K562 (cell line): ENCODE data around the gene WNK1. TPM values are rescaled to one million over a fixed set of nuclear protein-coding genes. Genes with fewer than 3 reads are reported as not detected.

Source experiments
- AFF1 ChIP-seq, 2 experiments: fragments of 450-650 bp; IDR thresholded peaks; 2 replicates each; pipeline ENCODE4 v1.6.1; 2018; ENCODE audit warnings: mild to moderate bottlenecking in 2 of 2, low read depth in 1 of 2; ENCODE audit not compliant: partially characterized antibody in 2 of 2
- BRF1 ChIP-seq: IDR thresholded peaks from 3 replicates; pipeline ENCODE4 v1.6.1; 2011; ENCODE audit warnings: borderline replicate concordance, mild to moderate bottlenecking; ENCODE audit not compliant: insufficient read length; ENCODE audit errors: extremely low read depth
- E2F5 ChIP-seq: sonication (generic); formaldehyde crosslinking; IDR thresholded peaks from 2 replicates; pipeline ENCODE4 v1.8.0; 2022; ENCODE audit warnings: mild to moderate bottlenecking, missing genetic modification reagents
- E2F6 ChIP-seq, 2 experiments: IDR thresholded peaks; 2 replicates each; pipeline ENCODE4 v1.6.1; 2011; ENCODE audit warnings: borderline replicate concordance in 1 of 2, control low read depth in 1 of 2, low read depth in 1 of 2, low read length in 1 of 2, mild to moderate bottlenecking in 1 of 2, mixed read lengths in 1 of 2, moderate library complexity in 1 of 2; ENCODE audit not compliant: insufficient read depth in 1 of 2, insufficient read length in 1 of 2, poor library complexity in 1 of 2, severe bottlenecking in 1 of 2; ENCODE audit errors: extremely low read depth in 1 of 2
- ETS2 ChIP-seq: IDR thresholded peaks from 2 replicates; pipeline ENCODE4 v1.6.1; 2016; ENCODE audit warnings: borderline replicate concordance, missing genetic modification characterization, mild to moderate bottlenecking, moderate library complexity, missing compliant biosample characterization; ENCODE audit not compliant: poor library complexity, severe bottlenecking
- FOXK2 ChIP-seq, 2 experiments: fragments of 450-650 bp; IDR thresholded peaks in 1 of 2; conservative IDR thresholded peaks in 1 of 2; 2 replicates each; pipeline ENCODE4 v1.6.1; 2016; ENCODE audit warnings: low read depth in 2 of 2, mild to moderate bottlenecking in 1 of 2
- GABPB2 ChIP-seq: fragments of 250-450 bp; sonication (Bioruptor Pico); conservative IDR thresholded peaks from 2 replicates; pipeline ENCODE4 v1.5.1; 2021; ENCODE audit warnings: mild to moderate bottlenecking
- HMG20A ChIP-seq: fragments of 450-650 bp; formaldehyde crosslinking; conservative IDR thresholded peaks from 2 replicates; pipeline ENCODE4 v1.4.0; 2020; ENCODE audit warnings: mild to moderate bottlenecking, mixed read lengths
- JUN ChIP-seq, 2 experiments: sonication (generic) in 1 of 2; formaldehyde crosslinking in 1 of 2; IDR thresholded peaks; 2 replicates each; pipeline versions ENCODE4 v1.6.1 to v1.8.0; 2012 to 2022; ENCODE audit warnings: borderline replicate concordance in 2 of 2, mild to moderate bottlenecking in 2 of 2, improper control_type of control experiment in 1 of 2, low read depth in 1 of 2, low read length in 1 of 2, missing genetic modification reagents in 1 of 2
- MBD2 ChIP-seq: sonication (generic); IDR thresholded peaks from 2 replicates; pipeline ENCODE4 v1.6.1; 2016; ENCODE audit warnings: low read depth, borderline replicate concordance
- MED1 ChIP-seq: sonication (generic); formaldehyde crosslinking; IDR thresholded peaks from 2 replicates; pipeline ENCODE4 v1.8.1; 2023; ENCODE audit warnings: missing genetic modification reagents, borderline replicate concordance
- MTA2 ChIP-seq: fragments of 450-650 bp; IDR thresholded peaks from 2 replicates; pipeline ENCODE4 v1.6.1; 2016; ENCODE audit warnings: low read depth
- NCOA2 ChIP-seq, 2 experiments: fragments of 450-650 bp; IDR thresholded peaks; 2 replicates each; pipeline ENCODE4 v1.6.1; 2018; ENCODE audit warnings: mild to moderate bottlenecking in 2 of 2, moderate library complexity in 1 of 2; ENCODE audit not compliant: partially characterized antibody in 2 of 2
- PHF20 ChIP-seq: fragments of 450-650 bp; IDR thresholded peaks from 2 replicates; pipeline ENCODE4 v1.6.1; 2018; ENCODE audit not compliant: partially characterized antibody
- RB1 ChIP-seq: fragments of 450-650 bp; IDR thresholded peaks from 2 replicates; pipeline ENCODE4 v1.6.1; 2017; ENCODE audit warnings: low read depth, mild to moderate bottlenecking
- SLC30A9 ChIP-seq: fragments of 250-450 bp; sonication (Bioruptor Pico); IDR thresholded peaks from 2 replicates; pipeline ENCODE4 v1.8.0; 2022; ENCODE audit warnings: mild to moderate bottlenecking, moderate library complexity
- SMARCC2 ChIP-seq: fragments of 450-650 bp; IDR thresholded peaks from 2 replicates; pipeline ENCODE4 v1.6.1; 2017; ENCODE audit warnings: antibody characterized with exemption, moderate library complexity, mild to moderate bottlenecking, low read depth
- SNRNP70 ChIP-seq: fragments of 200-400 bp; formaldehyde crosslinking; optimal IDR thresholded peaks from 2 replicates; pipeline ENCODE3; 2017; ENCODE audit warnings: low read depth, low read length
- SOX6 ChIP-seq: fragments of 450-650 bp; IDR thresholded peaks from 2 replicates; pipeline ENCODE4 v1.6.1; 2014; ENCODE audit warnings: mild to moderate bottlenecking
- SP1 ChIP-seq: sonication (generic); formaldehyde crosslinking; IDR thresholded peaks from 2 replicates; pipeline ENCODE4 v1.8.1; 2022; ENCODE audit warnings: mild to moderate bottlenecking, missing genetic modification reagents
- ZNF165 ChIP-seq: fragments of 250-450 bp; sonication (Bioruptor Pico); IDR thresholded peaks from 2 replicates; pipeline ENCODE4 v1.4.0; 2020; ENCODE audit warnings: borderline replicate concordance
- ZNF197 ChIP-seq: fragments of 200-800 bp; sonication (Bioruptor generic); IDR thresholded peaks from 2 replicates; pipeline ENCODE4 v1.6.1; 2016; ENCODE audit warnings: low read depth, missing genetic modification characterization, missing compliant biosample characterization
- ZNF583 ChIP-seq: fragments of 250-450 bp; sonication (Bioruptor Pico); IDR thresholded peaks from 2 replicates; pipeline ENCODE4 v1.4.0; 2020
- ZSCAN32 ChIP-seq: fragments of 450-650 bp; formaldehyde crosslinking; IDR thresholded peaks from 2 replicates; pipeline ENCODE4 v1.4.0; 2020; ENCODE audit warnings: mild to moderate bottlenecking, moderate library complexity
- polyA plus RNA-seq, 8 experiments: library from polyadenylated mRNA; depleted of rRNA in 4 of 8; stranded (reverse) in 5 of 8; unstranded in 3 of 8; fragments of >200 nt; fragmentation: Nextera tagmentation in 2 of 8; fragmentation: Illumina TruSeq in 1 of 8; extraction: Ambion mirVana in 2 of 8; extraction: Trizol in 1 of 8; gene quantifications; 2 replicates each; pipeline versions ENCODE4 v1.2.1 to v1.2.3, GENCODE V29; 2011 to 2014; ENCODE audit warnings: inconsistent platforms in 1 of 8, missing spikeins in 1 of 8
- total RNA-seq, 7 experiments: library from RNA; depleted of rRNA in 6 of 7; stranded (reverse); fragments of >200 nt in 6 of 7; fragmentation: Illumina TruSeq in 2 of 7; extraction: Trizol in 2 of 7; gene quantifications; 2 replicates each; pipeline versions ENCODE4 v1.2.1 to v1.2.3, GENCODE V29; 2011 to 2021; ENCODE audit warnings: low replicate concordance in 1 of 7

Gene WNK1
- total and polyA plus RNA-seq, 9 of the 15 experiments (the other 6 are each of a cell fraction or from before 2014, with no cell fraction given), result 4.3 to 73.9 (median 31.0) TPM

GRCh38 chr12:716506-716905 lies 35.9 kb upstream of the WNK1 start (continued):
- TF ChIP-seq ZNF165 (no peak), E2F6 (IDR thresholded peaks at IDR 0.05; ENCODE audit: borderline replicate concordance in 1 of 2, extremely low read depth in 1 of 2, insufficient read depth in 1 of 2, insufficient read length in 1 of 2, low read depth in 1 of 2, low read length in 1 of 2, poor library complexity in 1 of 2, severe bottlenecking in 1 of 2) (peak in 1 of 2 experiments; percentile 34), E2F5 (CRISPR knock-in tag) (no peak), MTA2 (peak; percentile 41; the same call in 1 of the 2 replicates), PHF20 (no peak), JUN (IDR thresholded peaks at IDR 0.05; ENCODE audit: borderline replicate concordance, low read depth, low read length) (0 out of 2 replicates have a peak, but pooled peaks have one; percentile 55), JUN (CRISPR knock-in tag; IDR thresholded peaks at IDR 0.05; ENCODE audit: borderline replicate concordance) (no peak), ZNF197 (CRISPR knock-in tag) (no peak), HMG20A (no peak), SLC30A9 (no peak), SOX6 (peak; percentile 59), MBD2 (no peak), BRF1 (no peak), ETS2 (no peak), NCOA2 (IDR thresholded peaks at IDR 0.05; ENCODE audit: partially characterized antibody in 2 of 2) (no peak), SP1 (CRISPR knock-in tag) (0 out of 2 replicates have a peak, but pooled peaks have one; percentile 27), SNRNP70 (no peak), MED1 (no peak), AFF1 (IDR thresholded peaks at IDR 0.05; ENCODE audit: low read depth in 1 of 2, partially characterized antibody in 2 of 2) (no peak), FOXK2 (conservative IDR thresholded peaks at IDR 0.05 in 1 of 2, IDR thresholded peaks at IDR 0.05 in 1 of 2; ENCODE audit: low read depth in 2 of 2) (peak; percentile 32 to 73; a peak in 2 of 4 replicates), ZSCAN32 (CRISPR knock-in tag) (no peak), RB1 (no peak), ZNF583 (no peak), GABPB2 (CRISPR knock-in tag) (no peak), SMARCC2 (peak; percentile 48; the same call in 1 of the 2 replicates)
